H54 (cell line): ENCODE data around the gene PDIA5.

Experiments used
- DNase-seq: peaks from one replicate; pipeline ENCODE4 v3.0.0; 2011; ENCODE audit warnings: low spot score, mixed read lengths; ENCODE audit not compliant: insufficient read length
- FAIRE-seq: peaks from 3 replicates; lab custom pipeline; 2011; peaks lifted over from hg19 to GRCh38; lab: Jason Lieb, UNC
- POLR2A ChIP-seq: IDR thresholded peaks from 2 replicates; pipeline ENCODE4 v1.6.1; 2011; ENCODE audit warnings: low read depth, mild to moderate bottlenecking, low read length

The PDIA5 gene

GRCh38 chr3:123116116-123116515 is 49.3 kb downstream of the PDIA5 start:
- no peak for DNase-seq
- FAIRE-seq: no peak
- no peak for TF ChIP-seq POLR2A

GRCh38 chr3:123119388-123119787 is 52.6 kb downstream of the PDIA5 start:
- FAIRE-seq: no peak
- no peak for DNase-seq
- no peak for TF ChIP-seq POLR2A

- DNase-seq (no peak), FAIRE-seq (no peak)
- no peak for TF ChIP-seq POLR2A
These were observed 53.0 kb downstream of the PDIA5 start for GRCh38 chr3:123119802-123120201.

GRCh38 chr3:123120573-123120972 is 53.7 kb downstream of the PDIA5 start:
- no peak for DNase-seq
- TF ChIP-seq POLR2A: no peak
- no peak for FAIRE-seq

GRCh38 chr3:123122057-123122456 is 55.2 kb downstream of the PDIA5 start:
- TF ChIP-seq POLR2A: no peak
- FAIRE-seq (no peak), DNase-seq (no peak)

GRCh38 chr3:123122525-123123315 is 55.9 kb downstream of the PDIA5 start:
- TF ChIP-seq POLR2A: no peak
- DNase-seq (no peak), FAIRE-seq (no peak)

GRCh38 chr3:123123716-123124616 is 57.1 kb downstream of the PDIA5 start:
- DNase-seq: no peak
- TF ChIP-seq POLR2A: no peak
- no peak for FAIRE-seq

GRCh38 chr3:123124971-123125370 is 58.1 kb downstream of the PDIA5 start:
- FAIRE-seq: no peak
- no peak for TF ChIP-seq POLR2A

GRCh38 chr3:123126031-123126430 is 59.2 kb downstream of the PDIA5 start:
- TF ChIP-seq POLR2A: no peak
- FAIRE-seq (no peak), DNase-seq (no peak)

More at GRCh38 chr3:123124971-123125370, 58.1 kb downstream of the PDIA5 start:
- DNase-seq: no peak

- no peak for TF ChIP-seq POLR2A
- FAIRE-seq (no peak), DNase-seq (no peak)
These were observed 59.8 kb downstream of the PDIA5 start for GRCh38 chr3:123126653-123127052.

GRCh38 chr3:123129092-123129491 is 62.3 kb downstream of the PDIA5 start:
- no peak for FAIRE-seq
- TF ChIP-seq POLR2A: no peak
- DNase-seq: no peak

- TF ChIP-seq POLR2A: no peak
- DNase-seq (no peak), FAIRE-seq (no peak)
These were observed 62.7 kb downstream of the PDIA5 start for GRCh38 chr3:123129532-123129931.

GRCh38 chr3:123130079-123130750 is 63.4 kb downstream of the PDIA5 start:
- no peak for DNase-seq
- TF ChIP-seq POLR2A: no peak
- no peak for FAIRE-seq

- FAIRE-seq (no peak), DNase-seq (no peak)
- no peak for TF ChIP-seq POLR2A
These were observed 67.8 kb downstream of the PDIA5 start for GRCh38 chr3:123134671-123135070.

- no peak for TF ChIP-seq POLR2A
- no peak for FAIRE-seq
- DNase-seq: no peak
These were observed 70.2 kb downstream of the PDIA5 start for GRCh38 chr3:123137001-123137400.
